CD14-positive monocyte (primary cell): ENCODE results near the gene NOCT. TPM values are rescaled to one million over a fixed set of nuclear protein-coding genes. Genes with fewer than 3 reads are reported as not detected.

Source experiments
- DNase-seq, 3 donors: peaks; one replicate each; pipeline ENCODE4 v3.0.0-alpha.2; 2011 to 2022
- H2AFZ ChIP-seq: 2 replicates; pipeline ENCODE4 v1.6.0; 2012; ENCODE audit warnings: mild to moderate bottlenecking, low read depth, low read length, inconsistent platforms; ENCODE audit not compliant: insufficient read depth, poor library complexity, severe bottlenecking
- H3K27ac ChIP-seq, 2 donors: 1 replicate in 1 of 2; 2 replicates in 1 of 2; pipeline ENCODE4 v1.5.1; 2012 to 2013; ENCODE audit warnings: low read length in 2 of 2, control low read depth in 1 of 2, inconsistent platforms in 1 of 2, low read depth in 1 of 2, mild to moderate bottlenecking in 1 of 2
- H3K27me3 ChIP-seq, 2 donors: one replicate each; pipeline versions ENCODE4 v1.6.0 to v1.6.1; 2011 to 2013; ENCODE audit warnings: low read length in 2 of 2; ENCODE audit not compliant: control insufficient read depth in 2 of 2, insufficient read depth in 2 of 2
- H3K36me3 ChIP-seq, 2 donors: replicated peaks in 1 of 2; 1 replicate in 1 of 2; 2 replicates in 1 of 2; pipeline versions ENCODE4 v1.5.1 to v1.6.1; 2012 to 2013; ENCODE audit warnings: low read length in 2 of 2, control low read depth in 1 of 2, inconsistent platforms in 1 of 2, mild to moderate bottlenecking in 1 of 2; ENCODE audit not compliant: insufficient read depth in 2 of 2, control insufficient read depth in 1 of 2
- H3K4me1 ChIP-seq, 2 donors: 1 replicate in 1 of 2; 2 replicates in 1 of 2; pipeline versions ENCODE4 v1.5.1 to v1.6.1; 2012 to 2013; ENCODE audit warnings: low read length in 2 of 2, control low read depth in 1 of 2, inconsistent platforms in 1 of 2, mild to moderate bottlenecking in 1 of 2, moderate library complexity in 1 of 2; ENCODE audit not compliant: insufficient read depth in 2 of 2, control insufficient read depth in 1 of 2
- H3K4me2 ChIP-seq: replicated peaks from 2 replicates; pipeline ENCODE3; 2012; ENCODE audit warnings: low read length, moderate library complexity, mild to moderate bottlenecking; ENCODE audit not compliant: poor library complexity, severe bottlenecking; ENCODE audit errors: extremely low read depth
- H3K4me3 ChIP-seq, 3 experiments: fragments of 200-600 bp in 1 of 3; sonication (generic) in 1 of 3; replicated peaks in 1 of 3; 1 replicate in 2 of 3; 2 replicates in 1 of 3; pipeline ENCODE4 v1.5.1; 2011 to 2013; ENCODE audit warnings: low read length in 3 of 3, mild to moderate bottlenecking in 3 of 3, control low read depth in 2 of 3, low read depth in 2 of 3, inconsistent platforms in 1 of 3, moderate library complexity in 1 of 3
- H3K79me2 ChIP-seq: 2 replicates; pipeline ENCODE4 v1.6.0; 2012; ENCODE audit warnings: mild to moderate bottlenecking, control low read depth, inconsistent platforms, low read length, moderate library complexity; ENCODE audit not compliant: insufficient read depth
- H3K9ac ChIP-seq: 2 replicates; pipeline ENCODE4 v1.6.0; 2017; ENCODE audit warnings: low read length, mild to moderate bottlenecking; ENCODE audit not compliant: insufficient read depth, poor library complexity, severe bottlenecking
- H3K9me3 ChIP-seq, 2 donors: replicated peaks in 1 of 2; 1 replicate in 1 of 2; 2 replicates in 1 of 2; pipeline versions ENCODE4 v1.5.1 to v1.6.1; 2012 to 2013; ENCODE audit warnings: low read length in 2 of 2, control low read depth in 1 of 2; ENCODE audit not compliant: control insufficient read depth in 1 of 2, insufficient read depth in 1 of 2
- H4K20me1 ChIP-seq: 2 replicates; pipeline ENCODE4 v1.6.0; 2012; ENCODE audit warnings: mild to moderate bottlenecking, low read length, control low read depth, moderate library complexity; ENCODE audit not compliant: insufficient read depth
- H3K27ac Mint-ChIP-seq, 7 donors: one replicate each; pipeline ENCODE4 v1.8.0; 2020; ENCODE audit warnings: mild to moderate bottlenecking in 7 of 7, mixed read lengths in 7 of 7, moderate library complexity in 6 of 7, inconsistent platforms in 2 of 7
- H3K27me3 Mint-ChIP-seq, 3 donors: one replicate each; pipeline ENCODE4 v1.8.0; 2021 to 2022; ENCODE audit warnings: low read depth in 3 of 3, mild to moderate bottlenecking in 3 of 3, mixed read lengths in 3 of 3, moderate library complexity in 3 of 3, inconsistent platforms in 1 of 3
- H3K36me3 Mint-ChIP-seq, 2 donors: one replicate each; pipeline ENCODE4 v1.8.0; 2020; ENCODE audit warnings: mixed read lengths in 2 of 2, inconsistent platforms in 1 of 2, mild to moderate bottlenecking in 1 of 2
- H3K4me1 Mint-ChIP-seq: one replicate; pipeline ENCODE4 v1.8.0; 2020; ENCODE audit warnings: mild to moderate bottlenecking, mixed read lengths
- H3K4me3 Mint-ChIP-seq, 2 donors: one replicate each; pipeline ENCODE4 v1.8.0; 2020; ENCODE audit warnings: mild to moderate bottlenecking in 2 of 2, mixed read lengths in 2 of 2, moderate library complexity in 1 of 2
- H3K9me3 Mint-ChIP-seq, 7 donors: one replicate each; pipeline ENCODE4 v1.8.0; 2020 to 2022; ENCODE audit warnings: mixed read lengths in 7 of 7, mild to moderate bottlenecking in 6 of 7, moderate library complexity in 6 of 7, inconsistent platforms in 2 of 7
- CTCF ChIP-seq: fragments of 200-600 bp; IDR thresholded peaks from one replicate; pipeline ENCODE4 v1.8.0; 2022; ENCODE audit warnings: antibody characterized with exemption, mild to moderate bottlenecking
- WGBS: methylation state at CpG from one replicate; pipeline ENCODE4 v1.1.5; 2013; ENCODE audit warnings: missing lambda C conversion rate; ENCODE audit not compliant: insufficient coverage; 5-methylcytosine and 5-hydroxymethylcytosine counted together
- intact Hi-C, 2 donors: fragments of 100-400 bp; cut with micrococcal nuclease; formaldehyde crosslinking; loops; one replicate each; pipeline versions ENCODE4 v1.15.0 to v1.15.1; 2023
- polyA plus RNA-seq, 3 donors: library from polyadenylated mRNA; depleted of rRNA in 1 of 3; unstranded in 2 of 3; stranded (reverse) in 1 of 3; fragments of 300-500 nt in 2 of 3; fragments of >200 nt in 1 of 3; fragmentation: Illumina TruSeq in 2 of 3; gene quantifications; 1 replicate in 2 of 3; 2 replicates in 1 of 3; pipeline ENCODE4 v1.2.3, GENCODE V29; 2012 to 2021

Gene NOCT
- polyA plus RNA-seq, 3 donors: 0.54 to 31.5 (median 0.89) TPM

- DNase-seq: peak; percentile 64 to 77 (median 74)
- Mint-ChIP-seq H3K36me3 (peaks cover 12 to 14% of the 10 kb centered on the region in 2 donors), H3K27ac (peak overlapping the region in 4 of 7 donors; percentile 22 to 84 (median 50)), H3K9me3 (no peaks in the 10 kb centered on the region), H3K27me3 (no peaks in the 10 kb centered on the region), H3K4me3 (no peak overlapping the region), H3K4me1 (peaks cover 51% of the 10 kb centered on the region)
- Histone ChIP-seq H3K4me2 (peak overlapping the region; percentile 41), H2AFZ (no peak overlapping the region), H3K9ac (no peak overlapping the region), H3K27ac (no peak overlapping the region), H3K4me1 (peaks cover 18 to 25% of the 10 kb centered on the region in 2 donors), H3K27me3 (no peaks in the 10 kb centered on the region), H3K4me3 (no peak overlapping the region), H3K36me3 (peaks cover 3 to 17% of the 10 kb centered on the region in 2 donors), H3K79me2 (peaks cover 99% of the 10 kb centered on the region), H4K20me1 (peaks cover 84% of the 10 kb centered on the region), H3K9me3 (no peaks in the 10 kb centered on the region)
- WGBS: 7% methylated on average over 9 of the region's 14 CpGs
- intact Hi-C loops: no loop called here
- peak; percentile 83 for TF ChIP-seq CTCF
Measured at GRCh38 chr4:139030614-139031235, 15.1 kb downstream of the NOCT start.

GRCh38 chr4:139035650-139036049 is 20.1 kb downstream of the NOCT start:
- Histone ChIP-seq H3K4me2 (no peak overlapping the region), H3K27me3 (no peaks in the 10 kb centered on the region), H3K79me2 (peaks cover 100% of the 10 kb centered on the region), H3K36me3 (peaks cover 7 to 34% of the 10 kb centered on the region in 2 donors), H3K4me1 (peaks cover 4% of the 10 kb centered on the region in 2 donors), H4K20me1 (peaks cover 92% of the 10 kb centered on the region), H2AFZ (no peak overlapping the region), H3K4me3 (no peak overlapping the region), H3K9ac (no peak overlapping the region), H3K27ac (peak overlapping the region in 1 of 2 donors; percentile 55), H3K9me3 (no peaks in the 10 kb centered on the region)
- WGBS: 91% methylated on average over 5 of the region's 5 CpGs
- Mint-ChIP-seq H3K4me1 (peaks cover 32% of the 10 kb centered on the region), H3K9me3 (no peaks in the 10 kb centered on the region), H3K27ac (peak overlapping the region in 5 of 7 donors; percentile 18 to 41 (median 23)), H3K27me3 (peaks cover 0 to 2% (median 0%) of the 10 kb centered on the region in 3 donors), H3K36me3 (peaks cover 19 to 28% of the 10 kb centered on the region in 2 donors), H3K4me3 (no peak overlapping the region)
- no peak for TF ChIP-seq CTCF
- no peak for DNase-seq
- intact Hi-C loops: no loop called here
